Vagina (tissue), 2 donors: ENCODE data around the gene DENND5B.

Experiments used
- POLR2A ChIP-seq, 2 donors: fragments of 450-650 bp; IDR thresholded peaks; one replicate each; pipeline ENCODE4 v1.6.1; 2017; ENCODE audit warnings: antibody characterized with exemption in 2 of 2, mild to moderate bottlenecking in 2 of 2, moderate library complexity in 2 of 2
- TF ChIP-seq, protein P1 (sequence below), 3 experiments: fragments of 450-650 bp in 2 of 3; fragments of 200-600 bp in 1 of 3; sonication (generic) in 1 of 3; IDR thresholded peaks; one replicate each; pipeline ENCODE4 v1.5.1; 2017 to 2019; ENCODE audit warnings: antibody characterized with exemption in 3 of 3, mild to moderate bottlenecking in 2 of 3, moderate library complexity in 2 of 3

DNA sequence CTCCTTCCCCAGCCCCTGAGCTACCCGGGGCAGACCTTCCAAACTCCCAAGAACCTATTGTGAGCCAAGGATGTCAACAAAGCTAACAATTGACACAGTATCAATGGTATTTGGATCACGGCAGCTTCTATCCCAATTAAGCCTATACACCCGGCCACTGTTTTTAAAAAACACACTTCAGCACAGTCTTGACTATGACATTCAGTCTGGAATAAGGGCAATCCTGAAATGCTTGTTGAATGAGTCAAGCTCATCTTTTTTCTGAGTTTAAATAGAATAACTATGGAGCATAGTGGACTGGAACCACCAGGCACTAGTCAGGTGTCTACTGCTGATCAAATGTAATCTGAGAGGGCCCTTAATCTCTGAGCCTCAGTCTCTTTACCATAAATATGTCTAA is 5.7 kb downstream of the DENND5B start:
- TF ChIP-seq, protein P1, sequence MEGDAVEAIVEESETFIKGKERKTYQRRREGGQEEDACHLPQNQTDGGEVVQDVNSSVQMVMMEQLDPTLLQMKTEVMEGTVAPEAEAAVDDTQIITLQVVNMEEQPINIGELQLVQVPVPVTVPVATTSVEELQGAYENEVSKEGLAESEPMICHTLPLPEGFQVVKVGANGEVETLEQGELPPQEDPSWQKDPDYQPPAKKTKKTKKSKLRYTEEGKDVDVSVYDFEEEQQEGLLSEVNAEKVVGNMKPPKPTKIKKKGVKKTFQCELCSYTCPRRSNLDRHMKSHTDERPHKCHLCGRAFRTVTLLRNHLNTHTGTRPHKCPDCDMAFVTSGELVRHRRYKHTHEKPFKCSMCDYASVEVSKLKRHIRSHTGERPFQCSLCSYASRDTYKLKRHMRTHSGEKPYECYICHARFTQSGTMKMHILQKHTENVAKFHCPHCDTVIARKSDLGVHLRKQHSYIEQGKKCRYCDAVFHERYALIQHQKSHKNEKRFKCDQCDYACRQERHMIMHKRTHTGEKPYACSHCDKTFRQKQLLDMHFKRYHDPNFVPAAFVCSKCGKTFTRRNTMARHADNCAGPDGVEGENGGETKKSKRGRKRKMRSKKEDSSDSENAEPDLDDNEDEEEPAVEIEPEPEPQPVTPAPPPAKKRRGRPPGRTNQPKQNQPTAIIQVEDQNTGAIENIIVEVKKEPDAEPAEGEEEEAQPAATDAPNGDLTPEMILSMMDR (IDR thresholded peaks at IDR 0.05): no peak
- no peak for TF ChIP-seq POLR2A (IDR thresholded peaks at IDR 0.05)
